GM18951 (cell line): ENCODE data around the gene PPP3R2.
"Not testable (repeated sequence)": the region's sequence is repeated elsewhere in the genome, so short reads cannot be mapped to it uniquely, and the experiment has no call there.

Source experiments
- POLR2A ChIP-seq: IDR thresholded peaks from 4 replicates; pipeline ENCODE4 v1.6.1; 2011; ENCODE audit warnings: mild to moderate bottlenecking; ENCODE audit not compliant: insufficient read length, insufficient read depth; ENCODE audit errors: extremely low read depth
- in situ Hi-C: fragments of 300-500 bp; cut with MboI; formaldehyde crosslinking; loops from one replicate; pipeline ENCODE4 v1.12.0; 2022; ENCODE audit warnings: low sequenced_read_pairs, mixed read lengths, inconsistent platforms; ENCODE audit not compliant: unreplicated experiment

Gene PPP3R2

GRCh38 chr9:101578378-101578777 is 16.4 kb downstream of the PPP3R2 start:
- no peak for TF ChIP-seq POLR2A
- in situ Hi-C loops, result no loop called here

DNA sequence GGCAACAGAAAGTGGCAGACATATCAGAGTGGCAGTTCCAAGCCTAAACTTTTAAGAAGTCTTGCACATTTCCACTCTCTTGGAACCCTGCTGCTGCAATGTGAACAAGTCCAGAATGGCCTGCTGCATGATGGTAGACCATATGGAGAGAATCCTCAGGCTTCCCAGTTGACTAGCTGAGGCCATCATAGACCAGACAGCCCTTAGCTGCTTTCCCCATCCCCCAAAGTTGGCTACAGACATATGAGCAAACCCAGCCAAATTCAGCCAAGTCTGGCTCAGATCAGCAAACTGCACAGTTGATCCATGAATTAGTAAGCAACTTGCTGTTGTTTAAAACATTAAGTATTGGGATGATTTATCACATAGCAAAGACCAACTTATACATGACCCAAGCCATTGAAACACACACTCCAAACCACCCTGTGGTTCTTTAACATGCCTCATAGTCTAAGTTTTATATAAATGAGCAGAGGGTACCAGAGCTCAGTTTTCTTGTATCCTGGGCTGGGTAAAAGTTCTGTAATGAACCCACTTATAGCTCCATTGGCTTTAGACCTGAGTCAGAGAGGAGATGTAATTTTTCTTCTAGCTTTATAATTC is 19.9 kb downstream of the PPP3R2 start:
- in situ Hi-C loops, result no loop called here
- no peak for TF ChIP-seq POLR2A

DNA sequence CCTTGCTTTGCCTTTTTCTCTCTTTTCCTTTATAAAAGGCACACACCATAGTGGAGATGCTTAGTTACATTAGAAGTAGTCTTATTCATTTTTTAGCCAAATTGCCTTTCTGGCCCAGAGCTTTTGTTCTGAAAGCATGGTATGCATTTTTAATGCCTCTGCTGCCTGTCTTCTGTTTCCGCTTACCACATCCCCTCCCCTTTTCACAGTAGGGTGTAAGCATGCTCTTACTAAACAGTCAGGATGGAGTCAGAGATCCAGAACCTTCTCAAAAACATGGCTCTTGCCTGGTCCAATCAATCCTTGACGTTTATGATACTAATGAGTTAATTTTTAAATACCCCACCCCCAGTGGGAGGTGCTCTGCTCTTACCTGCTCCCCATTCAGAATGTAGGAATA is 22.5 kb downstream of the PPP3R2 start:
- in situ Hi-C loops, result no loop called here
- TF ChIP-seq POLR2A, result no peak

DNA sequence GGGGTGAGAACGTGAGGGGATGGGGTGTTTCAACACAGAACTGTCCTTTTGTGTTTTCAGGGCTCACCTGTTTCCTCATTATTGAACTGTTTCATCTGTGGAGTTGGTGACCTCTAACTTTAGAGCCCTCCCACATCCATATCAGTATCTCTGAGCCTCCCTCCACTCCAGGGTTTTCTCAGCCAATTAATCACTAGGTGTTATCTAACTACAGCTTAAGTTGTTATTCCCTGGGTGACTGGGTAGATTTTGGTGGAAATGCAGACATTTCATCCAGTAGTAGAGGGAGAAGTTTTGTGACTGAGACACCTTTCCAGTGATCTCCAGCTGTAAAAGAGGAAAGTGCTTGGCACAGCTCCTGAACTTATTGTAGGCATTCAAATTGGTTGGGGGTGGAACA is 23.7 kb downstream of the PPP3R2 start:
- no peak for TF ChIP-seq POLR2A
- in situ Hi-C loops, result no loop called here

GRCh38 chr9:101569741-101570501 is 24.8 kb downstream of the PPP3R2 start:
- in situ Hi-C loops, result no loop called here
- no peak for TF ChIP-seq POLR2A

DNA sequence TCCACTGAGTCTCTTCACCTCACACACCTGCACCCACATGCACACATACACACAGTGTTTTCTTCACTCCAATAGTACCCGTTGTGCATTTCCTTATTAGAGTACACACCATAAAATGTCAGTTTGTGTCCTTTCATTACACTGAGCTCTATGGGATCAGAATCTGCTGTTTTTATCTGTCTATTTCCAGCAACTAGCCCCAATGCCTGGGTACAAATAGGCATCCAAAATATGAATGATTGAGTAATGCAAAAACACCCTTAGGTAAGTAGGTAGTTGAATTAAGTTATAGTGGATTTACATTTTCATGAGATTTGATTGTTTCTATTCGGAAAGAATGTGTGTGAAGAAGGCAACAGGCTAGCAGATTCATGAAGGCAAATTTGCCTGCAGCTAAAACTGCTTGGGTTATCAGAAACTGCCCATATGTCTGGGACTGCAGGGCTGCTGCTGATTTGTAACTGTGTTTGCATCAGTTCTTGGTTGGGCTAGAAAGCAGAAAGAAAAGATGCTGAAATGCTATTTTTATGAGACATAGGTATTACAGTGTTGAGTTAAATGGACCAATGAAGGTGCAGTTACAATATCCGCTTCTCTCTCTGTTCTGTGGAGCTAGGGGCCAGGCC is 26.9 kb downstream of the PPP3R2 start:
- in situ Hi-C loops, result no loop called here
- TF ChIP-seq POLR2A, result no peak

DNA sequence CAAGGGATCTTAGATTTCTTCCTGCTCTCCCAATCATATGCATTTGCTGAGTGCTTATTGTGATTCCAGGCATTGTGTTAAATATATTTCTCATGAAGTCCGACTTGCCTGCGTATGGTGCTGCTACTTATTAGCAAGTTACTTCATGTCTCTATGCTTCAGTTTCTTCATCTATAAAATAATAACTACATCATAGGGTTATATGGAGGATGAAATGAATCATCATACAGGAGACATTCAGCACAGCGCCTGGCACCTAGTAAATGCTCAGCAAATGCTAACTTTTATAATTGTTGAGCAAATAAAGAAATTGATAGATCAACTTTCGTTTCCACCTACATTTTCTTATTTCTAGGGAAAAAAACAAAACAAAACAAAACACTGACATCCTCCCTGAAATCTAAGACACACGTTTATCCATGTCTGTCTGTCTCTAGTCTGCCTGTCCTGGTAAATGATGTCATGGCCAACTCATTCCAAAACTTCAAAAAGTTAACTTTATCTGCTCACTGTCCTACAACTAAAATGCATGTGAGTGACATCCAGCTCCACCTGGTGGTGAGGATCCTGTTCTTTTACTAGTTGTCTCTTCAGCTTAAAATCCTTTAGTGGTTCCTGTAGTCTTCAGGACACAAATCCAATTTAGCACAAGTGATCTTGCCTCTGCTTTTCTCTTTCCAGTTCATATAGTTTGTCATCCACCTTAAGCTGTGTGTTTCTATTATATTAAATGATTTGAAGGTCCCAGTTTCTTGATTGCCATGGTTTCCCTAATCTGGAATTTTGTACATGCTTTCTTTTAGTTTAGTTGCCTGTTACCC is 27.7 kb downstream of the PPP3R2 start:
- TF ChIP-seq POLR2A, result no peak
- in situ Hi-C loops, result no loop called here

DNA sequence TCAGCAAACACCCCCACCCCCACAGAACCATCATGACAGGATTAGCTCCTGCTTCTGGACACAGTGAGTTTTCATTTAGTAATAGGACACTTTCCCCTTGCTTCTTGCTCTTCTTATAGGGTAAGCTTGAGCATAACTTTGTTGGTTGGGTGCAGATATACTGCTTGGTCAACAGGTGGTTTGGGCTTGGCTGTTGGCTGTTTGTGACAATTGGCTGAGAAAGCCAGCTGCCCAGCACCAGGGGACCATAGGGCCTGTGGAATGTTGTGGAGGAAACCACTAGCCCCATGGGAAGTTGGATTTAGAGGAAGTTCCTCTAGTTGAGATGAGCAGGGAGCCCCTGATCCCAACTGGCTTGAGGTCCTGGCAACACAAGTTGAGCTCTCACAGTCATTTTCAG is 30.5 kb downstream of the PPP3R2 start:
- no peak for TF ChIP-seq POLR2A
- in situ Hi-C loops, result no loop called here

DNA sequence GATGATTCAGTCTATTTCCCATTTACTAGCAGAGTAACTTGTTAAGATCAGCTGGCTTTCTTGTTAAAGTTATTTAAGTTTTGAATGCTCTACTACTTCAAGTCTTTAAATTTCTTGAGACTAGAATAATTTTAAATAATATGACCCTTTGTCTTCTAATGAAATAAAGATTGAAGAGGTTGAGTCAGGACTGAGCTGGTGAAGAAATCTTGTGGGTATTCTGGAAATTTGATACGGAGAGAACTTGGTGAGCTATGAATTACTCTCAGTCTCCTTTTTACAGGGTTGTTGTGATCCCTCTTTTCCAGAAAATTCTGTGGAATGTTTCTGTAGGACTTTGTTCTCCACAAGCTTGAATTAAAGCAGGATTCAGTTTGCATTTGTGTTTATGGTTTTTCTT is 31.8 kb downstream of the PPP3R2 start:
- TF ChIP-seq POLR2A, result no peak

DNA sequence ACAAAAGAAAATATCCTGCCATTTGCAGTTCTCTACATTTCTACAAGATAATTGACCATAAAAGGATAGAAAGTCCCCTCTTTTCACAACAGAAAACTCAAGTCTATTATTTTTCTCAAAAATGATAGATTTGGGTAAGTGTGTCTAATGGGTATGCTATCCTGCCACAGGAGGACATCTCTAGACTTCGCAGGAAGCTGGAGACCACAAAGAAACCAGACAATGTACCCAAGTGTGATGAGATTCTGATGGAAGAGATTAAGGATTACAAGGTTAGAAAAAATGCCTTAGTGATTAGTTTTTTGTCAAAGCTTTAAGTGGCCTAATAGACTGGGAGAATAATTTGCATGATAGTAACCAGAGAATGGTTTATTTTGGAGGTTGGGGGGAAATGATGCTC is 33.0 kb downstream of the PPP3R2 start:
- in situ Hi-C loops, result no loop called here
- no peak for TF ChIP-seq POLR2A

More for the DNA sequence above, 31.8 kb downstream of the PPP3R2 start:
- in situ Hi-C loops, result no loop called here

DNA sequence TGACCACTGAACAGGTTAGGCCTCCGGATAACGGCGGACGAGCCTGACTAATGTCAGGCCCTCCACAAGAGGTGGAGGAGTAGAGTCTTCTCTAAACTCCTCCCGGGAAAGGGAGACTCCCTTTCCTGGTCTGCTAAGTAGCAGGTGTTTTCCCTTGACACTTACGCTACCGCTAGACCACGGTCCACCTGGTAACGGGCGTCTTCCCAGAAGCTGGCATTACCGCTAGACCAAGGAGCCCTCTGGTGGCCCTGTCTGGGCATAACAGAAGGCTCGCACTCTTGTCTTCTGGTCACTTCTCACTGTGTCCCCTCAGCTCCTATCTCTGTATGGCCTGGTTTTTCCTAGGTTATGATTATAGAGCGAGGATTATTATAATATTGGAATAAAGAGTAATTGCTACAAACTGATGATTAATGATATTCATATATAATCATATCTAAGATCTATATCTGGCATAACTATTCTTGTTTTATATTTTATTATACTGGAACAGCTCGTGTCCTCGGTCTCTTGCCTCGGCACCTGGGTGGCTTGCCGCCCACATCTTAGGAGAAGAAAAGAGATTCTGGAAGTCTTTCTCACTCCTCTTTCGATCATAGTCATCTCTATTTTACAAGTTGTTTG is 45.2 kb downstream of the PPP3R2 start:
- in situ Hi-C loops, result not testable (repeated sequence)

DNA sequence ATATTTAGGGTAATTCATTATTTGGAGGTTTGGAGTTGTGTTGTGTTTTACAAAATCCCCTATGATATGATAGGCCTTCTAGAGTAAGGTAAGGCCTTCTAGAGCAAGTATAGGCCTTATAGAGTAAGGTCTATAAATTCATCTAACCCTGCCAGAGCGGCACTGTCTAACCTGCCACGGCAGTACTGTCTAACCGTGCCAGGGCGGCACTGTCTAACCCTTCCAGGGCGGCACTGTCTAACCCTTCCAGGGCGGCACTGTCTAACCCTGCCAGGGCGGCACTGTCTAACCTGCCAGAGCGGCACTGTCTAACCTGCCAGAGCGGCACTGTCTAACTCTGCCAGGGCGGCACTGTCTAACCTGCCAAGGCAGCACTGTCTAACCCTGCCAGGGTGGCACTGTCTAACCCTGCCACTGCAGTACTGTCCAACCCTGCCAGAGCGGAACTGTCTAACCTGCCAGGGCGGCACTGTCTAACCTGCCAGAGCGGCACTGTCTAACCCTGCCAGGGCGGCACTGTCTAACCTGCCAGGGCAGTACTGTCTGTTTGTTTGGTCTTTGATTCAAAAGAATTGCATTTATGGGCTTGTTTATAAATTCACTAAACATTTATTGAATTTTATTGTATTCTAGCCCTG is 51.6 kb downstream of the PPP3R2 start:
- in situ Hi-C loops, result no loop called here
- TF ChIP-seq POLR2A, result no peak
